HG03571 (cell line): ENCODE results near the gene CALCR.
"Not testable (repeated sequence)": the region's sequence is repeated elsewhere in the genome, so short reads cannot be mapped to it uniquely, and the experiment has no call there.

Source experiments
- ATAC-seq: cut with Tn5 transposase; IDR thresholded peaks from one replicate; pipeline ENCODE4 v1.9.1; 2021; ENCODE audit not compliant: unreplicated experiment

Gene CALCR

DNA sequence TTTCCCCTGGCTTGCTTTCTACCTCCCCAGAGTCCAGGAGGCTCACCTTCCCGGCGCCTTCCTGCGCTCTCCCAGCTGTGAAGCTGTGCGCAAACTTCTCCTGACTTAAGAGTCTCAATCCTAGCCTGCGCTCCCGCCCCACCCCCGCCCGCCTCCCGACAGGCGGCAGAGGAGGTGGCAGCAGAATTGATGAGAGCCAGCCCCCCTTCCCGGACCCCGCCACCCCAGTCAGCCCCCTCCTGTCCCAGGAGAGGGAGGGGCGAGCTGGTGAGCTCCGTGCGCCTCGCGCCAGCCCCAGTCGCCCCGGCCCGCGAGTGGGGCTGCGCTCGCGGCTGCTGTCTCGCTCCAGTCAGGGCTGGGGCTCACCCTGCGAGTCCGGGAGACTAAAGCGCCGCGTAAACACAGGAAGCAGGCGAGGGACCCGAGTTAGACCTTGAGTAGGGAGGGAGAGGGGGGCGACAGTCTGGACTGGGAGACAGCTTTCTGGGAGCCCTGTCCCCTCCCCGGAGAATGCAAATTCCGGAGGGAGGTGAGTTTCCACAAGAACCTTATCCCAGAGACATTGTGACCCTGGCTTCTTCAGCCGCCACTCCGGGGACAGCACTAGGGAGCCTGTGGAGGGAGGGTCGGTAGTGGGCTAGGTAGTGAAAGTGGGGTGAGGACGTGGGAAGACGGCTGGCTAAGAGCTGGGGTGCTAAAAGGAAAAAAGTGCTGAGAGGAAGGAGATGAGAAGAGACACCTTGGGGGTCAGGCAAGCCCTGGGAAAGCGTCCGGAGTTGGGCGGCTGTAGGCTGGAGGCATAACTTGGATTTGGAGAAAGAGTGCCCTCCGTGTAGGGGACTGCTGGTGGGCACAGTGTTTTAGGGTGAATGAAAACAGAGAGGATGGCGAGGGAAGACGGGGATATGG is at the start of gene CALCR:
Gene CALCR, minus strand, starts transcription at position 79 of the 909 bp plus-strand sequence. CDS start 87,743 bp downstream, outside the sequence.
- ATAC-seq = no peak

DNA sequence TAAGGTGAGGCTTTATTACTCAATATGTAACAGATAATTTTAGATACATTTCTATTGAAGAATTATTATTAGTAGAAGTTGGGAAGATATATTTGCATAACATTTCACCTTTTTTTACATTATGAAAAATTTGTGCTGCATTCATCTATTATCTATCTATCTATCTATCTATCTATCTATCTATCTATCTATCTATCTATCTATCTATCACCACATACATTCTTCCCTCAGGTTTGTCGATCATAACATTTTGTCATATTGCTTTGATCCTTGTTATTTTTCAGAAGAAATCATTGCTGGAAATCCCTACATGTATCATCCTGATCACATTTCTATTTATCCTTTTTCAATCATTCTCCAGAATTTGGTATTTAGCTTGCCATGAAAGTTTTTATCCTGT is 49.3 kb upstream of the CALCR start:
- ATAC-seq = no peak

DNA sequence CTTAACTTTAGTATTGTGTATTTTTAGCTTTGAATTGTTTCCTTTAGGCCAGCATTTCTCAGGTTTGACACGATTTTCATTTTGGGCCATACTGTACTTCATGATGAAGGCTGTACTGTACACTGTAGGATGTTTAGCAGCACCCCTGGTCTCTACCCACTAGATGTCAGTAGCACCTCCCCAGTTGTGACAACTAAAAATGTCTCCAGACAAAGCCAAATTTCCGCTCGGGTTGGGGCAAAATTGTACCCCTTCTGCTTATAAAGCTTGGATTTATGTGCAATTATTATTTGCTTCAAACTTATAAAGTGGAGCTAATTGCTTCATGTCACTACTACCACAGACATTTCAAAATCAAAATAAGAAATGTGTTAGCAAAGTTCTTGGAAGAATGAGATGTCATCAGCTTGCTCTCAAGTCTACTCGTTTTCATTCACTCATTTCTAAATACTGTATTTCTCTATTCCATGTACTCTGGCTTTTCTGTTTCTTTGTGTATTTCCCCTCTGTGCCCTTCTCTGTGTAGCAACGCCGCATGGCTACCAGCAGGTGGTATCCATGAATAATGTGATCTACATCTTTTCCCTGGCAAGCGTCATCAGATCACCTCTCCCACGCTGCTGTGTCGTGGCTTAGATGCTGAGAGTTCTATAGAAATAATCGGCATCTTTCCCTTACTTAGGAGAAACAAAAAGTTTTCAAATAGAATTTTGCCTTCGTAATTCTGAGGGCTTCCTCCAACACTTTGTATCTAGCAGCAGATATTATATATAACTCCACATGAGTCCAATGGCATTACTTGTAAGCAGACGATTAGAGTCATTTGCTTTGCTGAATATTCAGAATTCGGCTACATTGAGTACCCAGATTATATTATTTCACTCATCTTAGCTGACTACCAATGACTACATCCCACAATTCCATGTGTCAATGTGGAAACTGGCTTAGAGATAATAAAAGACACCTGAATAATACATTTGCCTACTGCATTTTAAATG is 47.8 kb upstream of the CALCR start:
- ATAC-seq = no peak

DNA sequence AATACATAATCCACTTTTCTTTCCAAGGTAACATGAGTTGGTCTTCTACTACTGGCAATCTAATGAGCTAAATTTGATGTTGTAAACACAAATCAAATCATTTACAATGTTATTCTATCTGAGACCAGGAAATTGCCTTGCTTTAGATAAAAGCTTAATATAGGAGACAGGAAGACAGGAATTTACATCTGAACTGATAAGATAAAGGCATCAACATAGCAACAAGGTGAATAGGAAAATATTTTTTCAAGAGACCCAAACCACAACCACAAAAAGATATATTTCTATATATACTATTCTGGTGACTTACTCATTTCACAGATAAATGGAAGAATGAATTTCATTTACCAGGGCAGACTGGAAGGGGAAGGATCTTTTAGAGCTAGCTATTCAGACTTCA is 46.3 kb upstream of the CALCR start:
- no peak for ATAC-seq

DNA sequence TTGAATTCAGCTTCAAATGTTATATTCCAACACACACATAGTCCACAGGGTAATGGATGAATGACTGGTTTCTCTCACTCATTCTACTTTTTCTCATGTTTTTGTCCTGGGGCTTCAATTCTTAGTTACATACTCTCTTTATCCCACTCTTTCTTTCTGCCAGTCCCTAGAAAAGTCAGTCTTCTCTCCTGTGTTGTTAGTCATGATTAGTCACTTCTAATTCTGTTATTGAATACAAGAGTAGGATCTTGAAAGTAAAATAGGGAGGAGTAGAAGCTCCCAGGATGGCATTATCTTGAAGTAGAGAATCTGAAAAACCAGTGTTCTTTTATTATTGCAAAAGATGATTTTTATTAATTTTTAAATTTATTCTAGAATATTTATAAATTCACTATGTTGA is 45.5 kb upstream of the CALCR start:
- ATAC-seq = no peak

DNA sequence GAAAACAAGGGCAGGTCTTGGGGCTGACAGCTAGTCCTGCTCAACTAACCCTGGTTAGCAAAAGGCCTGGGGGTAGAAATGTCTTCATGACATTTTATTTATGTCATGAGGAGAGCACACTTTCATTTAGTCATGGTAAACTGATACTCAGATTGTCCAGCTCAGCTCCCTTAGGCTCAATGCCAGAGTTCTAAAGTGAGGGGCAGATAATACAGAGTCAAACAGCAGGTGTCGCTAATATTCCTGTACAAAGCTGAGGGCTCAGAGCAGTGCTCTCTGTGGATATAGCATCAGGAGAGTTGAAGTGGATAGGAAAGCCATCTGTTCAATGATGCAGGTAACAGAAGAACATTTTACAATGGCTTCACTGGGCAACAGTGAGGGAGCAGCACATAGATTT is 26.8 kb upstream of the CALCR start:
- no peak for ATAC-seq

DNA sequence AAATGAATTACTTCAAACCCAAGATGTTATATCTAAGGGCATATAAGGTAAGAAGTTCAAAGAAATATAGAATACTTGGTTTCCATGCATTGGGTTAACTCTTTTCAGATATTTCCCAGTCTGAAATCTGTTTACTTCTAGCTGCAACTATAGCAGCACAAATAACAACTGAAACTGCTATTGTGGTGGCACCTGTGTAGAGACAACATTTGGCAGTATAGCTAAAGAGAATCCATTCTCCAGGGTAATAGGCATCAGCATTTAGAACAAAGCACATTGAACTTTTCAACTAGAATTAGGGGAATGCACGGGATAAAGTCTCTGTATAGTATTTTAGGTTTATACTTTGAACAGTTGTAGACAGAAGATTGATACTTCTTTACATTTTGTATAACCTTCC is 19.7 kb upstream of the CALCR start:
- ATAC-seq = no peak

DNA sequence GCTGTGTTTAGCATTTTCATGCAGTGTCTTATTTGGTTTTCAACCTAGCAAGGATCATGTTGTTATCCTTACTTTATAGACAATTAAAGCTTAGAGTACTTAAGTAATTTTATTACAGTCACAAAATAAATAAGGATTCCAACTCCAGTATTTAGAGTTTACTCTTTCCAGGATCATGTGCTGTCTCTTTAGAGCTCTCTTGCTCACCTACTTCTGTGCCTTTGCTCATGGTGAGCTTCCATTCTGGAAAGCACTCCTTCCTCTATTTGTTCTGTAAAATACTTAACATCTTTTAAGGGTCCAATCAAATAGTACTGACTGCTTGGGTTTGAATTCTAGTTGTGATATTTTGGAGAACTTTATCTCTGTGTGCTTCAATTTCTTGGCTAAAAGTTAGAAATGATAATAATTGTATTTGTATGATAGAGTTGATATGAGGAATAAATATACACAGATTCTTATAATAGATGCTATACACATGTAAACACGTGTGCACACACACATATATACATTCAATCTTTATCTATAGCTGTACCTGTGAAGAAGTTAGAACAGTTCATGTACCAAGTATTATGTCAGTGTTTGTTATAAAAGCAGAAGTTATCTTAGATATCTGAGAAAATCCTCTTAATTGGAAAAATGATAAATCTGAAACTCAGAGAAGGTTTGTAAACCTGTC is 18.2 kb upstream of the CALCR start:
- ATAC-seq = no peak

DNA sequence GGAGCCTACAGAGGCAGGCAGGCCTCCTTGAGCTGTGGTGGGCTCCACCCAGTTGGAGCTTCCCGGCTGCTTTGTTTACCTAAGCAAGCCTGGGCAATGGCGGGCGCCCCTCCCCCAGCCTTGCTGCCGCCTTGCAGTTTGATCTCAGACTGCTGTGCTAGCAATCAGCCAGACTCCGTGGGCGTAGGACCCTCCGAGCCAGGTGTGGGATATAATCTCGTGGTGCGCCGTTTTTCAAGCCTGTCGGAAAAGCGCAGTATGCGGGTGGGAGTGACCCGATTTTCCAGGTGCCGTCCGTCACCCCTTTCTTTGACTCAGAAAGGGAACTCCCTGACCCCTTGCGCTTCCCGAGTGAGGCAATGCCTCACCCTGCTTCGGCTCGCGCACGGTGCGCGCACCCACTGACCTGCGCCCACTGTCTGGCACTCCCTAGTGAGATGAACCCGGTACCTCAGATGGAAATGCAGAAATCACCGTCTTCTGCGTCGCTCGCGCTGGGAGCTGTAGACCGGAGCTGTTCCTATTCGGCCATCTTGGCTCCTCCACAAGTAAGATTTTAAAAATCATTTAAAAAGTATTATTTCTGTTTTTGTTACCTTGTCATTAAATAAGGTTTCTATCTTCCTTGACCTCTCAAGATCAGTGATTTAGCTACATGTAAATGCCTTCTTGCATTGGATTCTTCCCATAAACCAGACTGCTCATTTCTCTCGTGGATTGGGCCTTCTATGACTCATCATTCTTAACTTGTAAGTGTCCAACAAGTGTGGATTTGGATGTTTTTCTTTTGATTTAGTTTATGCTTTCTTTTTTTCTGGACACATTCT is 16.9 kb upstream of the CALCR start:
- not testable (repeated sequence) for ATAC-seq

DNA sequence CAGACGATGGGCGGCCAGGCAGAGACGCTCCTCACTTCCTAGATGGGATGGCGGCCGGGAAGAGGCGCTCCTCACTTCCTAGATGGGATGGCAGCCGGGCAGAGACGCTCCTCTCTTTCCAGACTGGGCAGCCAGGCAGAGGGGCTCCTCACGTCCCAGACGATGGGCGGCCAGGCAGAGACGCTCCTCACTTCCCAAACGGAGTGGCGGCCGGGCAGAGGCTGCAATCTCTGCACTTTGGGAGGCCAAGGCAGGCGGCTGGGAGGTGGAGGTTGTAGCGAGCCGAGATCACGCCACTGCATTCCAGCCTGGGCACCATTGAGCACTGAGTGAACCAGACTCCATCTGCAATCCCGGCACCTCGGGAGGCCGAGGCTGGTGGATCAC is 11.9 kb upstream of the CALCR start:
- ATAC-seq = not testable (repeated sequence)

DNA sequence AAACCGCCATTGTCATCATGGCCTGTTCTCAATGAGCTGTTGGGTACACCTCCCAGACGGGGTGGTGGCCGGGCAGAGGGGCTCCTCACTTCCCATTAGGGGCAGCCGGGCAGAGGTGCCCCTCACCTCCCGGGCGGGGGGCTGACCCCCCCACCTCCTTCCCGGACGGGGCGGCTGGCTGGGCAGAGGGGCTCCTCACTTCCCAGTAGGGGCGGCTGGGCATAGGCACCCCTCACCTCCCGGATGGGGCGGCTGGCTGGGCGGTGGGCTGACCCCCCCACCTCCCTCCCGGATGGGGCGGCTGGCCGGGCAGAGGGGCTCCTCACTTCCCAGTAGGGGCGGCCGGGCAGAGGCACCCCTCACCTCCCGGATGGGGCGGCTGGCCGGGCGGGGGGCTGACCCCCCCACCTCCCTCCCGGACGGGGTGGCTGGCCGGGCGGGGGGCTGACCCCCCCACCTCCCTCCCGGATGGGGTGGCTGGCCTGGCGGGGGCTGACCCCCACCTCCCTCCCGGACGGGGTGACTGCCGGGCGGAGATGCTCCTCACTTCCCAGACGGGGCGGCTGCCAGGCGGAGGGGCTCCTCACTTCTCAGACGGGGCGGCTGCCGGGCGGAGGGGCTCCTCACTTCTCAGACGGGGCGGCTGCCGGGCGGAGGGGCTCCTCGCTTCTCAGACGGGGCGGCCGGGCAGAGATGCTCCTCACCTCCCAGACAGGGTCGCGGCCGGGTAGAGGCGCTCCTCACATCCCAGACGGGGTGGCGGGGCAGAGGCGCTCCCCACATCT is 11.4 kb upstream of the CALCR start:
- not testable (repeated sequence) for ATAC-seq

DNA sequence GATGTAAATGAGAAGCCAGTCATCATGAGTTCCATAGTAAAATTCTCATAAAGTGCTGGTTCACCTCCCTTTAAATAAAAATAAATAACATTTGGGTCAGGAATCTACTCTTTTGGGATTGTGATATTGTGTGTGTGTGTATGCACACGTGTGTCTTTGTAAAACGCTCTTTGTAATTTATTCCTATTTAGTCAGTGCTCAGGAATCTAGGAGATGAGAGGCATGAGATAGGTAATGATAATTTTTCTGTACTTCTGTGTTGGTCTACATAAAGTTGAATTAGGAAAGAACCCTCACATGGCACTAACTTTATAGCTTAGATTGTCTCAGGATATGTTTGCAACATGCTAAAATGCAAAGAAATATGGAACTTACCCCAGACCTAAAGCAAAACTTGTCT is 4.9 kb upstream of the CALCR start:
- no peak for ATAC-seq

DNA sequence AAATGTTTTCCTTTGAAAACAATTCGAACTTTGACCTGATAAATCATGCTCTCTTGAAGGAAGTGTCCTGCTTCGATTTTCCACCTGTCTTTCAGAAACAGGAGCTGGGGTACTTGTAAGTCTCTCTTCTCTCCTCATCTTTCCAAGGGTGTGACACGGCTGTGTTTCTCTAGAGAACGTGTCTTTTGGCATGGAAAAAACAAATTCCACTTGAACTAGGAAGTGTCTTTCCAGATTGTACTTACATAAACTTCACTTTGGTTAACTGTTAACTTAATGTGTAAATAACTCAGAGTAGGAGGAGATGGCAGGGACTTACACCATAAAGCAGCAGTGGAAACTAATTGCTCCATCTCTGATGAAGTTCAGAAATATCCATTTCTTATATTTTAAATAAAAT is 4.2 kb upstream of the CALCR start:
- ATAC-seq = no peak

DNA sequence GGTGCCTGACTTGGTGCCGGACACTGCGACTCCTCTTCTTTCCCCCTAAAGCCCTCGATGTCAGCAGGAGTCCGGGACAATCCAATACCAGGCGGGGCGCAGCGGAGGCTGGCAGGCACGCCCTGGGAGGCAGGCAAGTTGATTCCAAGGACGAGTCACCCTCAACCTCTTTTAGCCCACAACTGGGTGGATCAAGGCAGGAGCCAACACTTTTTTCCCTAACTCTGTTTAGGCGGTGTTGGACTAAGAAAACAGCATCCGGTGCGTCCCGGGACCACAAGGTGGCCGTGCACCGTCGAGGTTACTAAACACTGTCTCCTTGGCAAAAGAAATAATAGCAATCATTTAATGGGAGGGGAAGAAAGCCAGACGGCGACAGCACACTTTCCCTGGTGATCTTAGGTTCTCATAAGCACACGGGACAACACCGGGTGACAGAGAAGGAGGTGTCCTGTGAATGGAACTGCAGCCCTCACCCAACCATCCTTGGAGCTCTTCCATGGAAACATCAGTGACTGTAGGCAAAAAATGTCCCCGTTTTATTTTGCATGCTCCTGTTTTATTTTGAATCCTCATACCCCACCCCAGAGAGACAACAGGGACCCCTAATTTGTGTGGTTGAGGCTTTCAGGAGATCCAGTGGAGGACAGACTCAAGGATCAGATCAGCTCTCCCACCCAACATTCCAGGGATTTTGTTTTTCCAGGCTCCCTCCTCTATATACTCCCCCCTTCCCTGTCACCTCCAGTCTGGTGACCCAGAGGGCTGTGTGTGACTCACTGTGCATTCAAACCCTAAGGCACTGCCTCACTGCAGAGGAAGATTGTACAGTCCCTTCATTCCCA is 1.3 kb upstream of the CALCR start:
- no peak for ATAC-seq

DNA sequence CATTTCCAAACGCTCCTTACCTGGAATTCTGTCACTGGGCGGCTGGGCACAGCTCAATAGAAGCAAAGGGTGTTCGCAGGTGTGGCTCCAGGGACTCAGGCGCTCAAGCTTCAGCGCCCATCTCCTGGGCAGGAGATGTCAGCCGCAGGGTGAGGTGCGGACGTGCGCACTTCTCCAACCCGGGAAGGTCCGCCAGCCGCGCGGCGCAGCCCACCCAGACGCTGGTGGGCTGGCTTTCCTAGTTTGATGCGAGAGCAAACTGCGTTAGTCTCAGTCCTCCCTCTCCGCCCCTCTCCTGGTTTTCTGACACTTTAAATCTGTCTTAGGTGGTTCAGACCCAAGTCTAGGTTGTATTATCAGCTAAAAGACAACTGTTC is 267 bp downstream of the CALCR start:
- ATAC-seq = no peak

DNA sequence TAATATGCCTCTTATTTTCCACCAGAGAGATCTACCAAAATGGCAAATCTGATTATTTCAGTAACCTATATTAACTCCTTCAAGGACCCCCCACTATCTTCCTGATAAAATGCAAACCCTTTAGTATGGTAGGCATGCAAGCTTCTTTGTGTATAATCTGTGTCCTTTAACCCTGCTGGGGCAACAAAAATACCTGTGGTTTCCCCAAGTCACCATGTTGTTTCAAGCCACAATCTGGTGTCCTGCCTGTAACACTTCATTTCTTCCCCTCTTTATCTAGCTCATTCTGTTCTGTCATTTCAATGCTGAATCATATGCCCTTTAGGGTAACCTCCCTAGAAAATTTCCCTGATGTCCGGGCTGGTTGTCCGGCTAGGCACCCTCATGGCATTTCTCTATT is 5.3 kb downstream of the CALCR start:
- no peak for ATAC-seq

DNA sequence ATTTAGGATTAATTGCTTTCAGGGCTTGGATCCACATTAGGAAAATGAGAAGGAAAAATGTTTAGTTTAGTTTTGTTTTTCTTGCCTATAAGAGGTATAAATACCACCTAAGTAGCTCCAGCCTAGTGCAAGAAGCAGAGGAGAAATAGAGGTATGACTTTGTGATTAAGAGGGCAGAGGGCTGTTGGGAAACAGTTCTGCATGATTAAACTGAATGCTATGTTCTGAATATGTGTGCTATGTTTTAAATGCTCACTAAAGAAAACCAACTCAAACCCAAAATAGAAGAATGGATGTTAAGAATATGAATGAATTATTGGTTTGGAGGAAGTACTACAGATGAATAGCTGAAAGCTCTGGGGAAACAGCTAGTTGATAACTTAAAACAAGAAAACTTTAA is 7.6 kb downstream of the CALCR start:
- no peak for ATAC-seq

DNA sequence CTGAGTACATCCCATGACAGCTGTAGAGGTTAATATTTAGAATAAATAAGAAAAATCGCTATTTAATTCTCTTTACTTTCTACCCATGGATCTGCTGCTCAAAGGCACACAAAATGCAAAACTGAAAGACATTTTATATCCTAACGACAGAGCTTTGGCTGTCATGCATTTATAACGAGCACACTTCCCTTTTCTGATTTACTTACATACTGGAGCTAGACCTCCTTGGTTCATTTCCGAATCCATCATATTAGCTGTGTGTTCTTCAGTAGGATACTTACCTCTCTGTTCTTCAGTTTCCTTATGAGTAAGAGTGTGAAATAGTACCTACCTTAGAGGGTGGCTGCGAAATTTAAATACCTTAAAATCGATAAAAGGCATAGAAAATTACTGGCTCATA is 10.9 kb downstream of the CALCR start:
- ATAC-seq = no peak

DNA sequence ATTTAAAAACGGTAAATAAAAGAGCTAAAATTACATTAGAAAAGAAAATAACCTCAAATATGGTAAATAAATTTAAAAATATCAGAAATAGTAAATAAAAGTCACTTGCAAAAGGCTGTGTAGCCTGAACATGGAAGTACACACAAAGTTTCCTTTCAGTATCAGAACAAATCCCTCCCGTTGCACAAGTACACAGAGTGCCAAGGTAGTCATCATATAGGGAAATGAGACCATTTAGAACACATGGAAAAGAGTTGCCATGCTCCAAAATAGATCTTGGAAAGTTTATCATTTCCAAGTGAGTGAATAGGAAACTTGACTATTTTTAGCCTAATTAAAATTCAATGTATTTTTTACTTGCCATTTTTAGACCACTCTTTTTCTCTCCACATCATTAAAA is 11.6 kb downstream of the CALCR start:
- no peak for ATAC-seq
